ENCODE results near the gene NOTCH1.

DNA sequence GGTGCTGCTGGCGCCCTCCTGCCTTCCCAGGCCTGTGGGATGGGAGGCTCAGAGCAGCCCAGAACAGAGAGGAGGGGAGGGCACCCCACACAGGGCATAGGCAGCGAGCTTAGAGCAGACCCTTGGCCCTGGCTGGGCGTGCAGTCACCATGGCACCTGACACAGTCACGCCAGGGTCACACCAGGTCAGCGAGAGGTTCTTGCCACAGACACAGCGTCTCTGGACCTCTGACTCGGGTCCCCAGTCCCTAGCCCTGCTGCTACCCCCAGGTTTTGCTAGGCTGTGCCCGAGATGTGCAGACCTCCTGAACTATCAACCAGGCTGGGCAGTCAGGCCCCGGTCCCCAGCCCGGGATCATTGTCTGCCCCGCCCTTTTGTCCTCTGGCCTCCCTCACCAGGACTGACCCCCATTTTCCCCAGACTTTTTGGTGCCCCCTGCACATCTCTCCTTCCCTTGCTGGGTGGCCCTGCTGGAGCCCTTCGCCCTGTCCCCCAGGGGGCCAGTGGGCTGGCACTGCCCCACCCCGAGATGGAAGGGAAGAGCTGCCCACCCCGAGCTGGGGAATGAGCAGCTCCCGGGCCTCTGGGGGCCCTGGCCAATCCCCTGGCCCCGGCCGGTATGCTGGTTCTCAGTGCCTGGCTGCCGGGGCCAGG is 24.5 kb upstream of the NOTCH1 start:
- TF ChIP-seq, protein P1, sequence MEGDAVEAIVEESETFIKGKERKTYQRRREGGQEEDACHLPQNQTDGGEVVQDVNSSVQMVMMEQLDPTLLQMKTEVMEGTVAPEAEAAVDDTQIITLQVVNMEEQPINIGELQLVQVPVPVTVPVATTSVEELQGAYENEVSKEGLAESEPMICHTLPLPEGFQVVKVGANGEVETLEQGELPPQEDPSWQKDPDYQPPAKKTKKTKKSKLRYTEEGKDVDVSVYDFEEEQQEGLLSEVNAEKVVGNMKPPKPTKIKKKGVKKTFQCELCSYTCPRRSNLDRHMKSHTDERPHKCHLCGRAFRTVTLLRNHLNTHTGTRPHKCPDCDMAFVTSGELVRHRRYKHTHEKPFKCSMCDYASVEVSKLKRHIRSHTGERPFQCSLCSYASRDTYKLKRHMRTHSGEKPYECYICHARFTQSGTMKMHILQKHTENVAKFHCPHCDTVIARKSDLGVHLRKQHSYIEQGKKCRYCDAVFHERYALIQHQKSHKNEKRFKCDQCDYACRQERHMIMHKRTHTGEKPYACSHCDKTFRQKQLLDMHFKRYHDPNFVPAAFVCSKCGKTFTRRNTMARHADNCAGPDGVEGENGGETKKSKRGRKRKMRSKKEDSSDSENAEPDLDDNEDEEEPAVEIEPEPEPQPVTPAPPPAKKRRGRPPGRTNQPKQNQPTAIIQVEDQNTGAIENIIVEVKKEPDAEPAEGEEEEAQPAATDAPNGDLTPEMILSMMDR (IDR thresholded peaks at IDR 0.05), result no peak
- no peak for TF ChIP-seq EP300 (IDR thresholded peaks at IDR 0.05)
